ENCODE results near the gene CCHCR1. TPM values are rescaled to one million over a fixed set of nuclear protein-coding genes. Genes with fewer than 3 reads are reported as not detected.

CCHCR1 gene
- total RNA-seq, 1 experiment from 2014 or later: 60.6 TPM

DNA sequence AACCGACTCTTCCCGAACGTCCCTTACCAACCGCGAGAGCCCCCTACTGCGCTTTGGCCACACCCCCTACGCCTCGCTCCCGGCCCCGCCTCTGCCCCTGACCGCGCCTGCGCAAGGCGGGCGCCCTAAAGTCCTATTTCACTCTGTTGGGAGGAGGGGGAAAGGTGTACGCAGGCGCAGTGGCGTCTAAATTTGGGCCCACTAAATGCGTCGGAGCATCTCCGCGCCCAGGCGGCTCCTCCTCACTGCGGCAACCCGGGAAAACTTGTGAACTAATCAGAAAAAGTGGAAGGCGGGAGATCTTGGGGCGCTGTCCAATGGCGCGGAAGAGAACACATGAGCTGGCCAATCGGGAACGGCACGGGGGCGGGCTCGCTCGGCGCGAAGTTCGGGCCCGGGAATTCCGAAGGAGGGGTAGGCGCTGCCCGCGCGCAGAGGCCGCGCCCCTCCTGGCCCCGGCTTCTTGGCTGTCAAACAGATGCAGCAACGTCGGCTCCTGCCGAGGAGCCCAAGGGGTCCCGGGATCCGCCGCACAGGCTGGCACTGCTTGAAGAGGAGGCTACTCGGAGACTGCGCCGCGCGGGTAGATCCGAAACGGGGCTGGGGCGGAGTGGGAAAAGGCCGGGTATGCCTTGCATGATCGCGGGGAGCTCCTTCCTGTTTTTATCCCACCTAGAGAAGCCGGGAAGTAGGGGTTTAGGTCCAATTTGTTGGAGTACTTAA, 699 bp upstream of the CCHCR1 start, which contains the start of gene TCF19:
TCF19 (plus strand) TSS at position 450 of the 723 bp plus-strand sequence. CDS start 881 bp downstream, outside the sequence.
- H3K4me2 ChIP-seq: peak within 1 kb of the TSS; percentile 94
- peaks cover 16% of the 10 kb centered on the region for H3K4me1 ChIP-seq (replicated peaks; ENCODE audit: insufficient read depth)
- H3F3A ChIP-seq (ENCODE audit: insufficient read depth, low read depth): no peaks in the 10 kb centered on the region
- H3K27me3 ChIP-seq (ENCODE audit: insufficient read depth, low read depth): no peaks in the 10 kb centered on the region
- ChIA-PET POLR2A (ENCODE audit: unreplicated experiment) (interaction anchor here (0.5 to 0.9 kb wide), 5 partner anchors 11 to 945 kb away, joined by 3 to 11 read pairs (median 4); partner anchors contain the start of gene TRIM26), CTCF (interaction anchor here (0.6 to 1.2 kb wide), 5 partner anchors 15 to 208 kb away, joined by 3 to 4 read pairs (median 3); no protein-coding TSS in a partner anchor)
- DNase-seq: peak; percentile 96 to 100
- intact Hi-C loops (cut with micrococcal nuclease; ENCODE audit: unreplicated experiment): loop anchor here (1.0 to 2.0 kb wide), 2 partner anchors 11 to 34 kb away; no protein-coding TSS in a partner anchor
- peak within 1 kb of the TSS; percentile 89 for H3K4me3 ChIP-seq
- no peaks in the 10 kb centered on the region for H3K36me3 ChIP-seq (ENCODE audit: low read depth)
- peak within 1 kb of the TSS; percentile 96 for H2AFZ ChIP-seq
- H4K20me1 ChIP-seq (ENCODE audit: insufficient read depth): no peaks in the 10 kb centered on the region; the same call in 1 of the 2 replicates
- TF ChIP-seq, protein P1, sequence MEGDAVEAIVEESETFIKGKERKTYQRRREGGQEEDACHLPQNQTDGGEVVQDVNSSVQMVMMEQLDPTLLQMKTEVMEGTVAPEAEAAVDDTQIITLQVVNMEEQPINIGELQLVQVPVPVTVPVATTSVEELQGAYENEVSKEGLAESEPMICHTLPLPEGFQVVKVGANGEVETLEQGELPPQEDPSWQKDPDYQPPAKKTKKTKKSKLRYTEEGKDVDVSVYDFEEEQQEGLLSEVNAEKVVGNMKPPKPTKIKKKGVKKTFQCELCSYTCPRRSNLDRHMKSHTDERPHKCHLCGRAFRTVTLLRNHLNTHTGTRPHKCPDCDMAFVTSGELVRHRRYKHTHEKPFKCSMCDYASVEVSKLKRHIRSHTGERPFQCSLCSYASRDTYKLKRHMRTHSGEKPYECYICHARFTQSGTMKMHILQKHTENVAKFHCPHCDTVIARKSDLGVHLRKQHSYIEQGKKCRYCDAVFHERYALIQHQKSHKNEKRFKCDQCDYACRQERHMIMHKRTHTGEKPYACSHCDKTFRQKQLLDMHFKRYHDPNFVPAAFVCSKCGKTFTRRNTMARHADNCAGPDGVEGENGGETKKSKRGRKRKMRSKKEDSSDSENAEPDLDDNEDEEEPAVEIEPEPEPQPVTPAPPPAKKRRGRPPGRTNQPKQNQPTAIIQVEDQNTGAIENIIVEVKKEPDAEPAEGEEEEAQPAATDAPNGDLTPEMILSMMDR (conservative IDR thresholded peaks at IDR 0.05): no peak
- TF ChIP-seq EZH2 (IDR thresholded peaks at IDR 0.05; ENCODE audit: low read depth): no peak
- BruUV-seq (replicated peaks): no TSS peak
- H3K79me2 ChIP-seq (ENCODE audit: low read depth): no peaks in the 10 kb centered on the region
- no peak within 1 kb of the TSS for H3K27ac ChIP-seq
- no peaks in the 10 kb centered on the region for H3K9me3 ChIP-seq (ENCODE audit: insufficient read depth, low read depth)
- no peaks in the 10 kb centered on the region for H3K9me2 ChIP-seq (ENCODE audit: insufficient read depth)

DNA sequence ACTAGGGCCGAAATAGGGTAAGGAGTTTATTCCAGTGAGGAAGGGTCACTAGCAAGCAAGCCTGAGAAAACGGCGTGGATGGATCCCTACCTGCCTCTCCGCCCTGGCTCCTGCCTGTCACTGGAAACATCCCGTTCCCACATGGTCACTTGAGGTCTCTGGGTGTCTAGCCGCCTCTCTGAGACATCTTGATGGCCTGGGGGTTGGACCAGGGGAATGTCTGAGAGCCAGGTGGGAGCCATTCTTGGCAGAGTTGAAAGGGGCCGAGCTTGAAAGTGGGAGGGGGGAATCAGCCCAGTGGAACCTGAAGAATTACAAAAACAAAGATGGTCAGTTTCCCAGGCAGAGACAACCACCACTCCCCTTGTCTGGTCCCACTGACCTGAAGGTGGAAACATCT, 961 bp downstream of the CCHCR1 start:
- ChIA-PET CTCF (interaction anchor here (0.5 kb wide), 1 partner anchor 9 kb away, joined by 5 read pairs; no protein-coding TSS in a partner anchor), POLR2A (ENCODE audit: unreplicated experiment) (no interaction called here)
- Histone ChIP-seq H3K27me3 (ENCODE audit: insufficient read depth, low read depth) (no peaks in the 10 kb centered on the region), H3K4me2 (no peak overlapping the region; the same call in 1 of the 2 replicates), H3K79me2 (ENCODE audit: low read depth) (no peaks in the 10 kb centered on the region), H3K4me1 (replicated peaks; ENCODE audit: insufficient read depth) (peaks cover 16% of the 10 kb centered on the region), H3K4me3 (no peak overlapping the region), H4K20me1 (ENCODE audit: insufficient read depth) (no peaks in the 10 kb centered on the region; the same call in 1 of the 2 replicates), H3K27ac (no peak overlapping the region), H3F3A (ENCODE audit: insufficient read depth, low read depth) (no peaks in the 10 kb centered on the region), H3K9me2 (ENCODE audit: insufficient read depth) (no peaks in the 10 kb centered on the region), H3K36me3 (ENCODE audit: low read depth) (no peaks in the 10 kb centered on the region), H2AFZ (no peak overlapping the region), H3K9me3 (ENCODE audit: insufficient read depth, low read depth) (no peaks in the 10 kb centered on the region)
- BruUV-seq (replicated peaks): no TSS peak
- intact Hi-C loops (cut with micrococcal nuclease; ENCODE audit: unreplicated experiment): no loop called here
- DNase-seq: no peak
- TF ChIP-seq, protein P1 (conservative IDR thresholded peaks at IDR 0.05): no peak
- TF ChIP-seq EZH2 (IDR thresholded peaks at IDR 0.05; ENCODE audit: low read depth): no peak

DNA sequence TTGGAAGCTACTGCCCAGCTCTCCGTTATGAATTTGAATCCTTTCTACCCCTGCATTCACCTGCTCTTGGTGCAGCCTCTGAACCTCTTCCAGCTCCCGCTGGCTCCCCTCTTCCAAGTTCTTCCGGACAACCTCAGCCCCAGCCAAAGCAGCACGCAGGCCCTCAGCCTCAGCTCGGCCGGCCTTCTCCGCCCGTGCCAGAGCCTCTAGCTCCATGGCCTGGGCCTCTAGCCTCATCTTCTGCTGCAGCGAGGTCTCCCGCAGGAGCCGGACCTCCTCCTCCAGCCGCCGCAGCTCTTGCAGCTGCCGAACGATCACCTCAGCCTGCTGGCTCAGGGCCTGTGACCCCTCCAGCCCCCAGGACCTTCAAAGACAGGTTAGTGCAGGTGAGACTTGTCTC, 3.2 kb downstream of the CCHCR1 start:
- intact Hi-C loops (cut with micrococcal nuclease; ENCODE audit: unreplicated experiment): no loop called here
- H3K27me3 ChIP-seq (ENCODE audit: insufficient read depth, low read depth): no peaks in the 10 kb centered on the region
- TF ChIP-seq EZH2 (IDR thresholded peaks at IDR 0.05; ENCODE audit: low read depth): no peak
- TF ChIP-seq, protein P1 (conservative IDR thresholded peaks at IDR 0.05): no peak
- H3K27ac ChIP-seq: no peak overlapping the region
- H4K20me1 ChIP-seq (ENCODE audit: insufficient read depth): no peaks in the 10 kb centered on the region
- H3K9me2 ChIP-seq (ENCODE audit: insufficient read depth): no peaks in the 10 kb centered on the region
- H3K4me3 ChIP-seq: no peak overlapping the region
- no peaks in the 10 kb centered on the region for H3K36me3 ChIP-seq (ENCODE audit: low read depth)
- H2AFZ ChIP-seq: no peak overlapping the region
- H3K4me1 ChIP-seq (replicated peaks; ENCODE audit: insufficient read depth): peaks cover 15% of the 10 kb centered on the region
- no peak for DNase-seq
- no peak overlapping the region for H3K4me2 ChIP-seq
- H3F3A ChIP-seq (ENCODE audit: insufficient read depth, low read depth): no peaks in the 10 kb centered on the region
- ChIA-PET CTCF (no interaction called here), POLR2A (ENCODE audit: unreplicated experiment) (interaction anchor here (0.6 kb wide), 1 partner anchor 12 kb away, joined by 4 read pairs; no protein-coding TSS in a partner anchor)
- H3K9me3 ChIP-seq (ENCODE audit: insufficient read depth, low read depth): no peaks in the 10 kb centered on the region
- H3K79me2 ChIP-seq (ENCODE audit: low read depth): no peaks in the 10 kb centered on the region
- no TSS peak for BruUV-seq (replicated peaks)

Measured in PC-9 (cell line).